HG03103 (cell line): ENCODE measurements around the gene ASCL1.

Experiments
- ATAC-seq: cut with Tn5 transposase; IDR thresholded peaks from one replicate; pipeline ENCODE4 v1.9.1; 2021; ENCODE audit warnings: low read depth; ENCODE audit not compliant: unreplicated experiment

The ASCL1 gene

GRCh38 chr12:102957339-102958050 lies at the start of gene ASCL1:
TSS of gene ASCL1 (plus strand) at chr12:102957674. CDS start at chr12:102958245, 571 bp downstream.
- no peak for ATAC-seq

DNA sequence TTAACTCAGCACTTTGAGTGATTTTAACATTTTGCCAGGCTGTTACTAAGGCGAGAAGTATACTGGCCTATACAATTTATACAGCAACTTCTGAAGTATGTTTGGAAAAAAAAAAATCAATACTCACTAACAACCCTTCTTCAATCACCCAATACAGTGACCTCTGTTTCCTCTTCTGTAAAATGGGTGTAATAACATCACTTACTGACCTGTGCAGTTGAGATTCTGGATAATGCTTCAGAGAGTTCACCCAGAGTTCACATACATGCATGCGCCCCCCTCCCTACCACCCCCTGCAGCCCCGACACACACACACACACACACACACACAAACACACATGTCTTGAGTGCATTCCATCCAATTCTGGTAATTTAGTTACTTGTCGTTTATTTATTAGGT lies 49.6 kb upstream of the ASCL1 start:
- ATAC-seq = no peak

GRCh38 chr12:102910137-102910536 lies 47.3 kb upstream of the ASCL1 start:
- ATAC-seq = no peak

DNA sequence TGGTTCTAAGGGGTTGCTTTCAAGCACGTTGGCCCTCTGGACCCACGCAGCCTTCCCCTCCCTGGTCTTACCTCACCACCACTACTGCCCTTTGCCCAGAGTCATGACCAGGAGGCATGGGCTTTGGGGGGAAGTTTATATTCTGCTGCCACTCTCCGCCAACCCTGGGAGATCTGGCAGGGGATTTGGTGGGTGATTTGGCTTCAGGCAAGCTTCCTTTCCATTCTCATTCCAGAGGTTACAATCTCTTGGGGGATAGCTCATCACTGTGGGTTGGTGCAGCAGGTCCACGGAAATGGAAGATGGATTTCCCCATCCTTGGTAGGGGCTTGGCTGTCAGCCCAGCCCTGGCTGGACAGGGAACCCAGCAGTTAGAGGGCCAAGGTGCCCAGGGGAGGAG lies 46.7 kb upstream of the ASCL1 start:
- ATAC-seq = no peak

DNA sequence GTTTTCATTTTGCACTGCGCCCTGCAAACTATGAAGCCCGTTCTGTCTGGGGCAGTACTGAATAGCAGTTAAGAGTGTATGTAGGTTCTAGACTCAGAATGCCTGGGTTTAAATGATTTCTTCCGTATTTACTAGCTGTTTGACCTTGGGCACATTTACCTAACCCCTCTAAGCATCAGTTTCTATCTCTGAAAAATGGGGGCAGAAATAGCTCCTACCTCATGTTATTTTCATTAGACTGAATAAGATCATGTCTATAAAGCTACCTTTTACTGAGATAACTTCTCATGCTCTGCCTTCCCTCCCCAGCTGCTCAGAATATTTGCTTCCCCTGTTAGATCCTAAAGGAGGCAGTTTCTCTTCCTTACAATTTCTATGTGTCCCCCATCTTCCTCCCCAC lies 46.2 kb upstream of the ASCL1 start:
- no peak for ATAC-seq

- no peak for ATAC-seq
These were observed 45.2 kb upstream of the ASCL1 start for GRCh38 chr12:102912258-102912657.

DNA sequence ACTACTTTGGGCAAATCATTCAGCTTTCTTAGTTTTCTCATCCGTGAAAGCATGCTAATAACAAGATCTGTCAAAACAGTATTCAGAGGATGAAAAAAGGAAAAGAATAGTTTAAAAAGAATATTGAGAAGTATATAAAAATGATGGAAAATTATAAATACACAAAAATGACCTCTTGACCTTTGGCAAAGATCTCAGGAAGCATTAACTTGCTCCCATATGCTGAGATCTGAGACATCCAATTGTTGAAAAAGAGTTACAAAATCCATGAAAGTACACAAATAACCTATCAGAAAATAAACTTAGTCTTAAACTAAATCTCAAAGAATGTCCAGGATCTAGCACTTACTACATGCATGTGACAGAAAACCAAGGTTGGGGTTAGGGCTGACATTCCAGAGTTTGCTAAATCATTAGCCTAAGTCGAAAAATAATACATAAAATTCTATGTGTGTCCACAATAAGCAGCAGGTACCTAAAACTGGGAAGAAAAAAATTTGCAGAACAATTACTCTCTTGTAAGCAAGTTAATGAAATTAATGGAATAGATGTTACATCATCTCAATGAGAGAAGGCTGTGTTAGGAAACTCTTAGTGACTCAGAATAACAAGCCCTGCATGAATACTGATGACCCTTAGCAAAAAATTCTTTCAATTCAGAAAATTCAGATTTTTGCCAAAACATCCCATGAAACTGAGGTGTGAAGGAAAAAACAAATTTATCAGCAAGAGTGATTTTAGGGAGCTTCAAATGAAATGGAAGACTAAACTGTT lies 43.8 kb upstream of the ASCL1 start:
- no peak for ATAC-seq

DNA sequence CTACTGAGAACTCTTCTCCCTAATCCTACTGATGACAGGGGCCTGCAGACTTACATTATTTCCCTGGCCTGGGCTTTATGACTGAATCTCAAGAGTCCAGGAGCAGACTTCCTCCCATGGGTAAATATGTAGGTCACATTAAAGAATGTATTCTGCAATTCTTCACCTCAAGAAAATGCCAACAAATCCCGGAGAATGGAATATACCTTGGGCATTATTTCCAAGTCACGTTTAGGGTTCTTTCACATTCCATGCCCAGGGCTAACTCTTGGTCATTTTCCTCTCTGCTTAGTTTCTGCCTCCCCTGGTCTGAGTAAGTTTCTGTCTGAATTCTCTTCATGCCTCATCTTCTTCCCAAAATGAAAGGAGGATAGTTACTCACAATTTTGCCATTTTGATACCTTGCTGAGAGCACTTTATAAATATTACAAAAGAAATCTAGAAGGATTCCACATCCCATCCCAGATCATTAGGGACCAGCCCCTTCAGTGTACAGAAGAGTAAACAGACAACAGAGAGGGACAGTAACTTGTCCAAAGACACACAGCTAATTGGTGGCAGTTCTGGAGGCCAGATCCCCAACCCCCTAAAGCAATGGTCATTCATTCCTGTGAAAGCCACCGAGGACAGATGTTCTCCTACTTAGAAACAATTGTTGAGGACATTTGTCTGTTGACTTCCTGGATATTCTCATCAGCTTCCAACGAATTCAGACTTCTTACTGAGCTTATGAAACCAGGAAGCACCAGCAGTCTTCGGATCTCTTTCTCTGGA lies 41.0 kb upstream of the ASCL1 start:
- ATAC-seq = no peak

DNA sequence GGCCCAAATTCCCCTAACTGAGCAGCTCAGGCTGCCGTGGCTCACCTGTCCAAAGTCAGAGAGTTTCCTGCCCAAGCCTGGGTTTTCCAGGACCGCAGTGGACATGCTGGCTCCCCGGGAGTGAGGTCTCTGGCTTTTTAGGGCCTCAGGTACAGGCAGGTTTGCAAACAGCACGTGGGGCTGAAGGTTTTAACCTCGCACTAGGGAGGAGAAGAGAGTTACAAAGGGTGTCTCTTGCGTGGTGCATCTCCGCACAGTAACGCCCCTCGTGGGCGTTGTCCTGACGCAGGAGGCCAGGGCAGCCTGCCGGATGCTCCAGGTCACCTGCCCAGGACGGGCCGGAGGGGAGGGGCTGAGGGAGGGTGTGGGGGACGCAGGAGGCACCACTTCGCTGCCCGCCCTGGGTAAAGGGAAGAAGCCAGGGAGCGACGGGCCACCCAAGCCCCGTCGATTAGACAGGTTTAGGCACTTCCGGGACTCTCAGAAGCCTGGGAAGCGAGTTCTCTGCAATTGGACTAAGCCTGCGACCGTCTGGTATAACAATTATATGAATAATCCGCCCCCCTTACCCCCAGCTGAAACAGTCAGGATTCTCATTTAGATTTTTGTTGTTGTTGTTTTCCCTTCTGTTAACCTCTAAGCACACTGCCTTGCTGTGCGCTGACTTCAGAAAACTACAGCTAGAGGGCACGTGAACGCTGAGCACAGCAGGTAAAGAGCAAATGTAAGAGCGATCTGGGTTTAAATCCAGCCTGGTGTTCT lies 40.3 kb upstream of the ASCL1 start, which contains the start of gene PAH:
TSS of gene PAH (minus strand) at position 219 of the 762 bp plus-strand sequence. CDS start at position 105, 114 bp downstream.
- ATAC-seq = peak; percentile 51

GRCh38 chr12:102918840-102919239 lies 38.6 kb upstream of the ASCL1 start:
- ATAC-seq = no peak

DNA sequence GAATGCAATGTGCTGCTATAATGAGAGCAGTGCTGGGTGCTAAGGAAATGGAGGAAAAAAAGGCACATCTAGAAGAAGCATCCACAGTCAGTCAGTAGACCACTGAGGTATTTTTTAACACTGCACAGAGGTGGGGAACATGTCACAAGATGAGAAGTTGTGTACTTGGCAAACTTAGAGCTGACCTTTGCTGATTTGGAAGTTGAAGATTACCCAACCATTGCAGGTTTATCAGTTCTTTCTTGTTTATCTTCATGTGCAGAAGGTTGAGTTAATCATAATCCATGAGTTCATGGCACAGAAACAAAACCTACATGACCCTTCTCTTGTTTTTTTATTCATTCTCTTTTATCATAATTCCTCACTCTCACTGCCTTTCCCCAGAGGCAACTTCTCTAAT lies 37.2 kb upstream of the ASCL1 start:
- ATAC-seq = no peak

DNA sequence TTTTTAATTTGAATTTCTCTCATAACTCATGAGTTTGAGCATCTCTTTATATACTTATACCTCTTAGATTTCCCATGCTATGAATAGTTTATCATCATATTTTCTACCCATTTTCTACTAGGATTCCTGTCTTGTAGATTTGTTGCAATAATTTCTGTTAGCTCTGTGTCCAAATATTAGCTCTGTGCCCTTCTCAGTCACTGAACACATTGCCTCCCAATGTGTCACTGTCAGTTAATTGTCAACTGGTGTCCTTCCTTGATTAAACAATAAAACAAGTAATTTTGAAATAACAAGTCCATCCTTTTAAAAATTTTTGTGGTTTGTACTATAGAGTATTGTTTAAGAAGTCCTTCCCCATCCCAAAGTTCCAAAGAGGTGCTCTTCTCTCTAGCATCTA lies 36.2 kb upstream of the ASCL1 start:
- ATAC-seq = no peak

- ATAC-seq = no peak
These were observed 30.3 kb upstream of the ASCL1 start for GRCh38 chr12:102927220-102927619.

DNA sequence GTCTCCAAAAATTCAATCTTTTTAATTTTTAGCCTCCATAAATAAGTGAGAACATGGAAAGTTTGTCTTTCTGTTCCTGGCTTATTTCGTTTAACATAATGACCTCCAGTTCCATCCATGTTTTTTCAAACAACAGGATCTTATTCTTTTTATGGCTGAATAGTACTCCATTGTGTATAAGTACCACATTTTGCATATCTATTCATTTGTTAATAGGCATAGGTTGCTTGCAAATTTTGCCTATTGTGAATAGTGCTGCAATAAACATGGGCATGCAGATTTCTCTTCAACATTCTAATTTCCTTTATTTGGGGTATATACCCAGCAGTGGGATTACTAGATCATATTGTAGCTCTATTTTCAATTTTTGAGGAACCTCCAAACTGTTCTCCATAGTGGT lies 24.3 kb upstream of the ASCL1 start:
- ATAC-seq = no peak

GRCh38 chr12:102939059-102939458 lies 18.4 kb upstream of the ASCL1 start:
- no peak for ATAC-seq

- ATAC-seq = no peak
These were observed 17.7 kb upstream of the ASCL1 start for GRCh38 chr12:102939670-102940222.

DNA sequence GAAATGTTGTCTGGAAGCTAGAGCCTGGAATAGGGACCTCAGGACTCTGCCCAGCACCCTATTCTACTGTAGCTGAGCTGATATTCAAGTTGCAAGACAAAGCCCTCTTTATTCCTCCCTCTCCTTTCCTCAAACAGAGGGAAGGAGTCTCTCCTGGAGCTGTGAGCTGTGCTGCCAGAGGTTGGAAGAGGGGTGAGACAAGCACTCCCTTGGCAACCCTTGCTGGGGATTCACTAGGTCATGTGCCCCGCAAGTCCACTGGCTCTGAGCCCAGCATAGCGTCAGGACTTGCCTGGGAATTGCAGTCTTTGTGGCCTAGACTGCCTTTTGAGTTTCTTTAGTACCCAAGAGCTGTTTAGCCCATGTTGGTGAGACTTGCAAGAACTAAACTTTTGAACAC lies 11.4 kb upstream of the ASCL1 start:
- ATAC-seq = no peak

DNA sequence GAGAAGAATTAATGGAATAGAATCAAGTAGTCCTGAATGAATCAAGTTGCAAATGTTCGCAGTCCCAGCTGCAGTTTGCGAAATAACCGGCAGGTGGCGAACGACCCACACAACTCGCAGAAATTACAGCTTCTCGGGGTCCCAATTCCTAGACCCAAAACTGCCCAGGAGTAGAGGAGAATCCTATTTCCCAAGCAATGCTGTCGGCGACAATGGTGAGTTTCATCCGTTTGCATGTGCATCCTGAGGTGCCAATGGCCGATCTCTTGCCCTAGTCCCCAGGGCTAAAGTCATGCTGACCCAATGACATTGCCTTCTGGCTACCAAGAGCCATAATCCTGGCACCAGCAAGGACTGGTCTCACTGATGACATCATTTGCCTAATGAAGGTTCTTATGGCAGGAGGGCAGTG lies 8.5 kb upstream of the ASCL1 start:
- no peak for ATAC-seq

GRCh38 chr12:102950107-102950949 lies 7.1 kb upstream of the ASCL1 start:
- no peak for ATAC-seq
